Ectodermal cell (in vitro differentiated cells): ENCODE measurements around the gene ZBTB7C.

Experiments used
- H3K27ac ChIP-seq: 2 replicates; pipeline ENCODE4 v1.7.0; 2013; ENCODE audit warnings: mild to moderate bottlenecking, low read depth, low read length; ENCODE audit not compliant: insufficient read depth, poor library complexity, severe bottlenecking
- H3K27me3 ChIP-seq: 2 replicates; pipeline ENCODE4 v1.7.0; 2013; ENCODE audit warnings: mild to moderate bottlenecking, low read length; ENCODE audit not compliant: insufficient read depth, control insufficient read depth, poor library complexity, severe bottlenecking
- H3K36me3 ChIP-seq: one replicate; pipeline ENCODE4 v1.7.0; 2013; ENCODE audit warnings: low read length; ENCODE audit not compliant: control insufficient read depth, insufficient read depth
- H3K4me1 ChIP-seq: one replicate; pipeline ENCODE4 v1.7.0; 2013; ENCODE audit warnings: low read length; ENCODE audit not compliant: control insufficient read depth, insufficient read depth
- H3K4me3 ChIP-seq: 2 replicates; pipeline ENCODE4 v1.7.0; 2013; ENCODE audit warnings: low read depth, low read length, control low read depth; ENCODE audit not compliant: insufficient read depth
- H3K9me3 ChIP-seq: 2 replicates; pipeline ENCODE4 v1.7.0; 2013; ENCODE audit warnings: mild to moderate bottlenecking, low read length, moderate library complexity; ENCODE audit not compliant: control insufficient read depth
- WGBS, 2 experiments: methylation state at CpG; one replicate each; pipeline ENCODE4 v1.1.7; 2013; ENCODE audit warnings: missing lambda C conversion rate in 2 of 2; 5-methylcytosine and 5-hydroxymethylcytosine counted together

The ZBTB7C gene

DNA sequence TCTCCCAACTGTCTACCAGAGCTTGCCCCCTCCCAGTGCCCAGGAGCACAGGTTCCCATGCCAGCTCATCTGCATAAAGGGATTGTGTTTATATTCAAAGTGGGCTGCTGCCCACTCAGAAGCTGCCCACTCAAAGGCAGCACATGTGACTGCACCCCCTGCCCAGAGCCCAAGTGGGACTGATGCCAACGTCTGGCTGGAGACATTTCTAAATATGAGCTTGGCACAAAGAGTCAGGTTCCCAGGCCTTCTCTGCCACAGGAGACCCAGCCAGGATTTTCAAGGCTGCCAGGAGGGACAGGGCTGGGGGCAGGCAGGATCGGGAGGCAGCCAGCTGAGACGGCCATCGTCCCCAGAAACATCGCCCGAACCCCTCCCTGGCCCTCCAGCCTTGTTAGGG is 67.1 kb downstream of the ZBTB7C start:
- 44 to 73% methylated on average over 6 of the region's 6 CpGs for WGBS, 2 experiments
- no peaks in the 10 kb centered on the region for H3K36me3 ChIP-seq
- H3K9me3 ChIP-seq = no peaks in the 10 kb centered on the region

DNA sequence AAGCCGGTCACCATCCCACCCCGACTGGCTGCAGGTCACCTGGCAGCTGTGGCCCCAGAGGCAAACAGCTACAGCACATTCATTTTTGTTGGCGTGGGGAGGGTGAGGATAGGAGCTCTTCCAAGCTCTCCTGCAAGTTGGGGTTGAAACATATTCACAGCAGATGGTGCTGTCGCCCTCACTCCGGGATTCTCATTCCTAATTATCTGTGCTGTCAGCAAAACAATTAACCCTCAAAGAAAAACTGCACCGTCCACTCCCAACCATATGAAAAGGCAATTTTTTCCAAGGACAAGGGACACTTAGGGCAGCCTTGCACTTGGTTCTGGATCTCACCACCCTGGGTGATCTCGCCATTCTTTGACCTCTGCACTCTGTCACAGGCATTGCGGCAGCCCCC is 68.6 kb downstream of the ZBTB7C start:
- H3K36me3 ChIP-seq = no peaks in the 10 kb centered on the region
- H3K4me3 ChIP-seq = no peak overlapping the region
- H3K27me3 ChIP-seq = no peaks in the 10 kb centered on the region
- WGBS, 2 experiments = 78 to 80% methylated on average over 8 of the region's 8 CpGs
- no peaks in the 10 kb centered on the region for H3K9me3 ChIP-seq
- H3K4me1 ChIP-seq = peaks cover 17% of the 10 kb centered on the region
- no peak overlapping the region for H3K27ac ChIP-seq

More for the DNA sequence above, 67.1 kb downstream of the ZBTB7C start:
- no peak overlapping the region for H3K27ac ChIP-seq
- peaks cover 11% of the 10 kb centered on the region for H3K4me1 ChIP-seq
- H3K4me3 ChIP-seq = no peak overlapping the region
- no peaks in the 10 kb centered on the region for H3K27me3 ChIP-seq

DNA sequence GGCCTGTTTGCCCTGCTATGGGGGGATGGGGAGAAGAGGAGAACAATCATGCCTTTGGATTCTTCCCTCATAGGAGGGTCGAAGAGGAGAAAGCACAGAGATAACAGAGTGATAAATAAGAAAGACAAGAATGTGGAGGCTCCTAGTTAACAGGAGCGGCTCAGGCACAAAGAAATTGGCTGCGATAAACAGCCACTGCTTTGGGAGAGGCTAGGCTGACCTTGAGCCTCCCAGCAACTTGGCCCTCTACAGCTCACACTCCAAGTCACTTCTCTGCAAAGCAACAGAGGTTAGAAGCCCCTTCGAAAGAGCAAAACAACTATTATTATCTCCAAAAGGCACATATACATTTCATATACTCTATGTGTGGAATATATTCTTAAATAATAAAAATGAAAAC is 69.5 kb downstream of the ZBTB7C start:
- H3K9me3 ChIP-seq = no peaks in the 10 kb centered on the region
- H3K4me3 ChIP-seq = no peak overlapping the region
- H3K4me1 ChIP-seq = peaks cover 17% of the 10 kb centered on the region
- no peaks in the 10 kb centered on the region for H3K36me3 ChIP-seq
- WGBS, 2 experiments = 68 to 83% methylated on average over 3 to 4 of the region's 4 CpGs
- no peaks in the 10 kb centered on the region for H3K27me3 ChIP-seq
- H3K27ac ChIP-seq = no peak overlapping the region

DNA sequence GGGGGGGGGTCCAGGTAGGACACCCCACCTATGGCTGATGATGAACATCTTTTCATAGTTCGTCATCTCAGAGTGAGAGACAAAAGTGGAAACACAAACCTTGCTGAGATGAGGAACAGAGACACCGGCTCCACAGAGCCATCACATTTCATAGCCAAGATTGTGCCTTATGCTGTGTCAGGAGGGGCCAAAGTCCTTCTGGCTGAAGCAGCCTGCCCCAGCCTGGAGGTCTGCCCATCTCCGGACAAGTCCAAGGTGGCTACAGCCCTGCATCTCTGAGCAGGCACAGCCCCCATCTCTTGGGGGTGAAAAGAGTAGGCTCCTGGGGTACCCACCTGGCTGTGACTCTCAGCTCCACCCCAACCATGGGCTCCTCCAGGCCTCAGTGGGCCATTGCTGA is 70.3 kb downstream of the ZBTB7C start:
- WGBS, 2 experiments = 92 to 97% methylated on average over 3 of the region's 3 CpGs

DNA sequence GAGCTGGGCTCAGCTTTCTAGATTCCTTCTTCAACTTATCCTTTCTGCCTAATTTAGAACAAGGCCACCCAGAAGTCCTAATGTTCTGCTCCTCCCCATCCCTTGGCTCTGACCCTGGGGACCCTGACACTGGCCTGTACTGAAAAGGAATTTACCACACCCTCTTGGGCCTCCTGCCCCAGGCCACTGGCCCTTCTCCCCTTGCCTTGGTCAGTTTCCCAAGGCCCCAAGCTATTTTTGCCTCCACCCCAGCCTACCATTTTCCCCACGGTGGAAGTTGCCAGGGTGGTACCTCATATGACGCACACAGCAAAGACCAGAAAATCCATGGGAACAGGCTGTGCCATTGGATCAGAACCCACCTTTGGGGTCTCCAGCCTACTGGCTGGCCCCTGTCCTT is 72.1 kb downstream of the ZBTB7C start:
- Histone ChIP-seq H3K27me3 (no peaks in the 10 kb centered on the region), H3K4me1 (peaks cover 20% of the 10 kb centered on the region), H3K36me3 (no peaks in the 10 kb centered on the region), H3K4me3 (no peak overlapping the region), H3K9me3 (no peaks in the 10 kb centered on the region), H3K27ac (no peak overlapping the region)
- WGBS, 2 experiments = 97 to 99% methylated on average over 2 of the region's 2 CpGs

More for the DNA sequence above, 70.3 kb downstream of the ZBTB7C start:
- Histone ChIP-seq H3K36me3 (no peaks in the 10 kb centered on the region), H3K4me3 (no peak overlapping the region), H3K27ac (no peak overlapping the region), H3K9me3 (no peaks in the 10 kb centered on the region), H3K27me3 (no peaks in the 10 kb centered on the region), H3K4me1 (peaks cover 18% of the 10 kb centered on the region)

DNA sequence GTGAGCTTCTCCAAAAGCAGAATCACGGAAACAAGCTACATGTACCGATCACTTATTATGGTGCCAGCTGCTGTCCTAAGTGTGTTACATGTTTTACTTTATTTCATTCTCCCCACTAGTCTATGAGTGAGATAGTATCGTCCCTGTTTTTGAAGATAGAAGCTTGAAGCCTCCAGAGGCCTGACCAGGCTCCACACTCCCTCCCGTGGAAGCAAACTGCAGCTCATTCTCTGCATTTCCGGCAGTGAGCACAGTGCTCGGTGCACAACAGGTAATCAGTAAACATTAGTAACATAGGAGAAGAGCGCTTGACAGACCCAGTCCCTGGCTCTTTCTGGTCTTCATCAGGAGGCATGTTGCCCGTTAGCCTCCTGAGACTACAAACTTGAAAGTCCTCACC is 72.9 kb downstream of the ZBTB7C start:
- H3K4me3 ChIP-seq = no peak overlapping the region
- H3K27ac ChIP-seq = no peak overlapping the region
- WGBS, 2 experiments = 92 to 94% methylated on average over 8 of the region's 8 CpGs
- no peaks in the 10 kb centered on the region for H3K27me3 ChIP-seq
- no peaks in the 10 kb centered on the region for H3K36me3 ChIP-seq
- H3K4me1 ChIP-seq = peaks cover 16% of the 10 kb centered on the region
- no peaks in the 10 kb centered on the region for H3K9me3 ChIP-seq

DNA sequence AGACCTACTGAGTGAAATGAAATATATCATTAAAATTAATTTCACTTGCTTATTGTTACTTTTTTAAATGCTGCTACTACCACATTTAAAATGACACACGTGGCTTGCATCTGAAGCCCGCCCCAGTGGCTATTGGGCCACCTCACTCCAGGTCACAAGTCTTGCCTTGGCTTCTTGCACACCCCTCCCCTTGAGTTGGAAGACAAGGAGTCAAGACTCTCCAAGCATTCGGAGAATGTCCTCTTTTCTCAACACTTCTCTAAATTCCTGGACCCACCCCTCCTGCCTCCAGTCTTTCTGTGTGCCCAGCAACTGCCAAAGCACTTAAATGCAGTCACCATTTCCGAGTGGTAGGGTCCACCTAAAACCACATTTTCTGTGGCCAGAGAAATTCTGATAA is 73.4 kb downstream of the ZBTB7C start:
- Histone ChIP-seq H3K27me3 (no peaks in the 10 kb centered on the region), H3K4me3 (no peak overlapping the region), H3K4me1 (peaks cover 16% of the 10 kb centered on the region), H3K9me3 (no peaks in the 10 kb centered on the region), H3K27ac (no peak overlapping the region), H3K36me3 (no peaks in the 10 kb centered on the region)
- 84 to 85% methylated on average over 4 of the region's 4 CpGs for WGBS, 2 experiments

DNA sequence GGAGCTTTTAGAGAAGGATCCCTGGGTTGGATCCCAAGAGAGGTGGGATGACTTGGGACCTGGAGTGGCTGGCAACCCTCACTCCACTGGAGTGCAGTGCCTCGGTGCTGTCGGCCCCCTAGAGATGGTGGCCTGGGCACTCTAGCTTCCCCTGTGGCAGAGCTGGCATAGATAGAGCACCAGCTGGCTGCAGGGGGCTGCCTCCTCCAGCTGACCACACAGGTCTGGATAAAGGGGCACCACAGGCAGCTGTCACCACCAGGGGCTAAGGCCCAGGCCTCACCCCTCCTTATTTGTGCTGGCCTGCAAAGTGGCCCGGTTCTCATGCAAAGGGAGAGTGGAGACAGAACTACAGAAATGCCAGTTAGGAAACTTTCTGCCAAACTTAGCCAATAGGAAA is 74.3 kb downstream of the ZBTB7C start:
- 50 to 63% methylated on average over 3 of the region's 3 CpGs for WGBS, 2 experiments

DNA sequence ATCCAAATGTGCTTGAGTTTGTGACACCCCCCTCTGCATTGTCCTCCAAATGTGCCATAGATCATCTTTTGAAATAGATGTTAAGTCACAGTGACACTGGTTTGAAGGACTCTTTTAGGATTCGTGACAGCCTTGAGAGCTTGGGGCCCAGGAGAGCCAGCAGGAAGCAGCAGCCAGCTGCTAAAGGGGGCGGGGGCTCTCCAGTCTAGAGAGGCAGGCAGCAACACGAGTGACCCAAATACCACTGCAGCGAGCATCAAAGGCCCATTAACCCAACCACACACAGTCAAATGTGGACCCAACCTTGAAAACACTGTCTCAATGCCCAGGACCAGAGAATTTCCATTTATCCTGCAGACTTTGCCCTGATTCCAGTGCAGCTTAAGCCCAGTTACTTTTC is 75.6 kb downstream of the ZBTB7C start:
- Histone ChIP-seq H3K27ac (no peak overlapping the region), H3K9me3 (no peaks in the 10 kb centered on the region), H3K4me1 (peaks cover 14% of the 10 kb centered on the region), H3K4me3 (no peak overlapping the region), H3K27me3 (no peaks in the 10 kb centered on the region), H3K36me3 (no peaks in the 10 kb centered on the region)
- 26 to 38% methylated on average over 4 of the region's 4 CpGs for WGBS, 2 experiments

More for the DNA sequence above, 74.3 kb downstream of the ZBTB7C start:
- Histone ChIP-seq H3K9me3 (no peaks in the 10 kb centered on the region), H3K27me3 (no peaks in the 10 kb centered on the region), H3K36me3 (no peaks in the 10 kb centered on the region), H3K27ac (no peak overlapping the region), H3K4me3 (no peak overlapping the region), H3K4me1 (peaks cover 14% of the 10 kb centered on the region)

DNA sequence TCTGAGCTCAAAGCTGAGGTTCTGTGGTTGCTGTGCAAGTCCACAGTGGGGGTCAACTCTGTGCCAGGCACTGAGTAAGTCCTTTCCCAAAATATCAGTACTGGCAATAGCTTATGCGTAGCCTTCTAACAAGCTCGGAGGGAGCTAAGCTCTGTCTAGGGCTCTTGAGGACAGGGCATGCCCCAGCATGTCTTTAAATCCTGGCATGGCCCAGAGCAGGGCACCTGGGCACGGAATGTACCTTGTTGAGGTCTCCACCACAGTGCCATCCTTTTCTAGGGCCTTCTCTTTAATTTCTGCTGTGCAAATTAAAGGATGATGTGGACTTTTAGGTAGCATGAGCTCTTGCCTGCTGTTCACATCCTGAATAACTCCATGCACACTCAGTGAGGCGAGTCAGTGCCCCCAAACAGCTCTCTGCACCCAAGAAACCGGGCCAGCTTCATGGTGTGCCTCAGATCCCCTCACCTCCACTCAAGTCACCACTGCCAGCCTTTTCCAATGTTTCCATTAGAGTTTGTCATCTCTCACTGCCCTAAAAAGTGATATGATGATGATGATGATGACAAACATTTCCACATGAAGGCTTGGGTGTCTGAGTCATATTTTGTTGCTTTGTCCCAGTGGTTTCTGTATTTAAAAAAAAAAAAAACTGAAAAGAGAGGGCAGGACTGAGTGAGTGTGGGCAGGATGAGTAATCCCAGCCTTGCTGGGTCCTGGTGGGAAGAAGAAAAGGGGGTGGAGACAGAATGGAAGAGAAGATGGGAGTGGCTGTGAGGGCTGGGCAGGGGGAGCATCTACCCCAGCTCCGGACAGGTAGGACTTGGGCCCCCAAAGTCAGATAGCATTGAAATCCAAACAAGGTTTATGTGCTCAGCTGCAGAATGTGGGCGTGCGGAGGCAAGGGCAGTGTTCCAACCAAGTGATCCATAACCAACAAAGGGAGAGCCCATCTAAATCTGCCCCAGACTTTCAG is 78.9 kb downstream of the ZBTB7C start:
- H3K27ac ChIP-seq = no peak overlapping the region
- WGBS, 2 experiments = 84 to 90% methylated on average over 8 of the region's 8 CpGs

More for the DNA sequence above, 78.9 kb downstream of the ZBTB7C start:
- H3K36me3 ChIP-seq = no peaks in the 10 kb centered on the region
- no peak overlapping the region for H3K4me3 ChIP-seq
- no peaks in the 10 kb centered on the region for H3K27me3 ChIP-seq
- peaks cover 8% of the 10 kb centered on the region for H3K4me1 ChIP-seq
- no peaks in the 10 kb centered on the region for H3K9me3 ChIP-seq
